ENCODE data around the gene CDH3. TPM values are rescaled to one million over a fixed set of nuclear protein-coding genes. Genes with fewer than 3 reads are reported as not detected.

The CDH3 gene
- total and polyA plus RNA-seq, 2 donors from 2014 or later, result 9.8 to 61.3 TPM

GRCh38 chr16:68744744-68745280 is 99.7 kb downstream of the CDH3 start:
- FAIRE-seq, result no peak
- Histone ChIP-seq H3K4me3 (ENCODE audit: low read length in 3 of 3) (no peak overlapping the region), H3K27me3 (ENCODE audit: control insufficient read depth, insufficient read depth, low read length) (no peaks in the 10 kb centered on the region), H3K36me3 (ENCODE audit: control insufficient read depth in 2 of 3, insufficient read depth in 3 of 3, low read length in 3 of 3) (no peaks in the 10 kb centered on the region), H3K9ac (ENCODE audit: low read length in 3 of 3) (peak overlapping the region in 1 of 3 donors; percentile 10), H3K27ac (ENCODE audit: low read depth in 2 of 2, low read length in 2 of 2) (peak overlapping the region; percentile 75 to 76), H3K4me1 (ENCODE audit: control insufficient read depth in 2 of 3, insufficient read depth in 2 of 3, low read depth in 1 of 3, low read length in 3 of 3) (peaks cover 0 to 15% (median 11%) of the 10 kb centered on the region in 3 donors), H3K9me3 (ENCODE audit: control insufficient read depth in 2 of 3, insufficient read depth in 1 of 3, low read length in 3 of 3) (no peaks in the 10 kb centered on the region)
- DNase-seq, result peak; percentile 68 to 89 (median 80)
- no peak for TF ChIP-seq CTCF (IDR thresholded peaks at IDR 0.05; ENCODE audit: borderline replicate concordance, extremely low read depth, insufficient read depth)
- intact Hi-C loops (cut with DNase I), result no loop called here

GRCh38 chr16:68746951-68747350 is 101.8 kb downstream of the CDH3 start:
- Histone ChIP-seq H3K4me1 (ENCODE audit: control insufficient read depth in 2 of 3, insufficient read depth in 2 of 3, low read depth in 1 of 3, low read length in 3 of 3) (peaks cover 0 to 12% (median under 1%) of the 10 kb centered on the region in 3 donors), H3K9ac (ENCODE audit: low read length in 3 of 3) (no peak overlapping the region), H3K4me3 (ENCODE audit: low read length in 3 of 3) (no peak overlapping the region), H3K36me3 (ENCODE audit: control insufficient read depth in 2 of 3, insufficient read depth in 3 of 3, low read length in 3 of 3) (no peaks in the 10 kb centered on the region), H3K9me3 (ENCODE audit: control insufficient read depth in 2 of 3, insufficient read depth in 1 of 3, low read length in 3 of 3) (no peaks in the 10 kb centered on the region), H3K27me3 (ENCODE audit: control insufficient read depth, insufficient read depth, low read length) (no peaks in the 10 kb centered on the region), H3K27ac (ENCODE audit: low read depth in 2 of 2, low read length in 2 of 2) (no peak overlapping the region)
- intact Hi-C loops (cut with DNase I), result no loop called here
- no peak for TF ChIP-seq CTCF (IDR thresholded peaks at IDR 0.05; ENCODE audit: borderline replicate concordance, extremely low read depth, insufficient read depth)
- FAIRE-seq (no peak), DNase-seq (no peak)

- DNase-seq (no peak), FAIRE-seq (no peak)
- no peaks in the 10 kb centered on the region for H3K9me3 ChIP-seq (ENCODE audit: control insufficient read depth in 2 of 3, insufficient read depth in 1 of 3, low read length in 3 of 3)
- no peak overlapping the region for H3K27ac ChIP-seq (ENCODE audit: low read depth in 2 of 2, low read length in 2 of 2)
- no peak overlapping the region for H3K9ac ChIP-seq (ENCODE audit: low read length in 3 of 3)
- intact Hi-C loops (cut with DNase I), result no loop called here
- no peak for TF ChIP-seq CTCF (IDR thresholded peaks at IDR 0.05; ENCODE audit: borderline replicate concordance, extremely low read depth, insufficient read depth)
- H3K27me3 ChIP-seq (ENCODE audit: control insufficient read depth, insufficient read depth, low read length), result no peaks in the 10 kb centered on the region
- peaks cover 0 to 8% (median 0%) of the 10 kb centered on the region in 3 donors for H3K4me1 ChIP-seq (ENCODE audit: control insufficient read depth in 2 of 3, insufficient read depth in 2 of 3, low read depth in 1 of 3, low read length in 3 of 3)
- H3K4me3 ChIP-seq (ENCODE audit: low read length in 3 of 3), result no peak overlapping the region
- H3K36me3 ChIP-seq (ENCODE audit: control insufficient read depth in 2 of 3, insufficient read depth in 3 of 3, low read length in 3 of 3), result no peaks in the 10 kb centered on the region
Observed at GRCh38 chr16:68749432-68749831, 104.3 kb downstream of the CDH3 start.

Other genes with a start within 250 kb of the CDH3 start
- 0.72 TPM for gene SMPD3, start 196.8 kb upstream of the CDH3 start, total RNA-seq
- 0.28 TPM for gene SMPD3, start 196.8 kb upstream of the CDH3 start, polyA plus RNA-seq (ENCODE audit: insufficient read depth, low read depth, low replicate concordance)
- gene ZFP90, start 106.0 kb upstream of the CDH3 start, total RNA-seq, result 30.3 TPM
- 10.9 TPM for gene ZFP90, start 106.0 kb upstream of the CDH3 start, polyA plus RNA-seq (ENCODE audit: insufficient read depth, low read depth, low replicate concordance)
- 149 TPM for gene CDH1, start 92.0 kb downstream of the CDH3 start, total RNA-seq
- 47.0 TPM for gene CDH1, start 92.0 kb downstream of the CDH3 start, polyA plus RNA-seq (ENCODE audit: insufficient read depth, low read depth, low replicate concordance)
- 20.6 TPM for gene TANGO6, start 198.2 kb downstream of the CDH3 start, total RNA-seq
- 4.5 TPM for gene TANGO6, start 198.2 kb downstream of the CDH3 start, polyA plus RNA-seq (ENCODE audit: insufficient read depth, low read depth, low replicate concordance)